Neutrophil (primary cell): ENCODE data around the gene ARHGAP35.

Experiments used
- H3K27ac ChIP-seq: fragments of 200-600 bp; sonication (generic); 2 replicates; pipeline ENCODE4 v1.5.1; 2016; ENCODE audit warnings: mild to moderate bottlenecking, moderate library complexity
- H3K27me3 ChIP-seq: fragments of 200-600 bp; sonication (generic); 2 replicates; pipeline ENCODE4 v1.6.0; 2016; ENCODE audit warnings: mild to moderate bottlenecking
- H3K36me3 ChIP-seq: fragments of 200-600 bp; sonication (generic); 2 replicates; pipeline ENCODE4 v1.5.1; 2017
- H3K4me1 ChIP-seq, 2 experiments: fragments of 200-600 bp in 1 of 2; sonication (generic) in 1 of 2; 1 replicate in 1 of 2; 2 replicates in 1 of 2; pipeline versions ENCODE4 v1.5.1 to v1.6.1; 2013 to 2016; ENCODE audit warnings: low read depth in 1 of 2, low read length in 1 of 2, mild to moderate bottlenecking in 1 of 2, moderate library complexity in 1 of 2; ENCODE audit not compliant: control insufficient read depth in 1 of 2, insufficient read depth in 1 of 2
- H3K4me3 ChIP-seq, 2 experiments: fragments of 200-600 bp in 1 of 2; sonication (generic) in 1 of 2; 1 replicate in 1 of 2; 2 replicates in 1 of 2; pipeline ENCODE4 v1.5.1; 2013 to 2016; ENCODE audit warnings: low read depth in 1 of 2, low read length in 1 of 2, mild to moderate bottlenecking in 1 of 2, moderate library complexity in 1 of 2
- H3K9me3 ChIP-seq: fragments of 200-600 bp; sonication (generic); 2 replicates; pipeline ENCODE4 v1.5.1; 2016
- CTCF ChIP-seq: fragments of 200-600 bp; sonication (generic); IDR thresholded peaks from 2 replicates; pipeline ENCODE4 v1.5.1; 2016; ENCODE audit warnings: antibody characterized with exemption

Gene ARHGAP35

GRCh38 chr19:46890423-46891170, 29.8 kb downstream of the ARHGAP35 start:
- H3K27ac ChIP-seq: no peak overlapping the region
- H3K4me3 ChIP-seq: no peak overlapping the region
- H3K4me1 ChIP-seq: no peaks in the 10 kb centered on the region
- no peaks in the 10 kb centered on the region for H3K27me3 ChIP-seq
- no peaks in the 10 kb centered on the region for H3K36me3 ChIP-seq
- H3K9me3 ChIP-seq: no peaks in the 10 kb centered on the region
- TF ChIP-seq CTCF: no peak

GRCh38 chr19:46892252-46893179, 31.7 kb downstream of the ARHGAP35 start:
- no peaks in the 10 kb centered on the region for H3K27me3 ChIP-seq
- H3K36me3 ChIP-seq: no peaks in the 10 kb centered on the region
- H3K9me3 ChIP-seq: no peaks in the 10 kb centered on the region
- no peak overlapping the region for H3K4me3 ChIP-seq
- H3K4me1 ChIP-seq: no peaks in the 10 kb centered on the region
- no peak overlapping the region for H3K27ac ChIP-seq
- no peak for TF ChIP-seq CTCF

GRCh38 chr19:46896076-46896794, 35.4 kb downstream of the ARHGAP35 start:
- Histone ChIP-seq H3K9me3 (no peaks in the 10 kb centered on the region), H3K27ac (no peak overlapping the region)
- TF ChIP-seq CTCF: no peak

GRCh38 chr19:46898731-46899130, 37.9 kb downstream of the ARHGAP35 start:
- no peak overlapping the region for H3K27ac ChIP-seq
- no peak for TF ChIP-seq CTCF
- no peaks in the 10 kb centered on the region for H3K27me3 ChIP-seq
- no peak overlapping the region for H3K4me3 ChIP-seq
- H3K9me3 ChIP-seq: no peaks in the 10 kb centered on the region
- H3K4me1 ChIP-seq: no peaks in the 10 kb centered on the region
- H3K36me3 ChIP-seq: no peaks in the 10 kb centered on the region

More at GRCh38 chr19:46896076-46896794, 35.4 kb downstream of the ARHGAP35 start:
- Histone ChIP-seq H3K36me3 (no peaks in the 10 kb centered on the region), H3K27me3 (no peaks in the 10 kb centered on the region), H3K4me1 (no peaks in the 10 kb centered on the region), H3K4me3 (no peak overlapping the region)

- H3K27me3 ChIP-seq: no peaks in the 10 kb centered on the region
- no peak overlapping the region for H3K27ac ChIP-seq
- no peaks in the 10 kb centered on the region for H3K4me1 ChIP-seq
- TF ChIP-seq CTCF: no peak
- no peaks in the 10 kb centered on the region for H3K36me3 ChIP-seq
- H3K9me3 ChIP-seq: no peaks in the 10 kb centered on the region
- H3K4me3 ChIP-seq: no peak overlapping the region
Observed at GRCh38 chr19:46900341-46900740, 39.5 kb downstream of the ARHGAP35 start.
